B cell (primary cell): ENCODE measurements around the gene UBAC2. TPM values are rescaled to one million over a fixed set of nuclear protein-coding genes. Genes with fewer than 3 reads are reported as not detected.

Experiments
- ATAC-seq: fragments of 200-7000 bp; cut with Tn5 transposase; one replicate; pipeline ENCODE4 v1.10.0; 2021; ENCODE audit warnings: low read depth, mild to moderate bottlenecking, moderate number of reproducible peaks, moderate library complexity
- CTCF ChIA-PET: fragments of 350-600 bp; sonication (Branson Sonifier 250); formaldehyde crosslinking; loops from one replicate; lab custom pipeline; 2021; ENCODE audit warnings: antibody characterized with exemption, inconsistent platforms; lab: Charles Lee
- POLR2A ChIA-PET: fragments of 350-600 bp; sonication (Branson Sonifier 250); formaldehyde crosslinking; loops from one replicate; lab custom pipeline; 2021; ENCODE audit warnings: antibody characterized with exemption; lab: Charles Lee
- DNase-seq: peaks from one replicate; pipeline ENCODE4 v3.0.0; 2013
- H2AFZ ChIP-seq: 2 replicates; pipeline ENCODE4 v1.6.1; 2012; ENCODE audit warnings: mild to moderate bottlenecking, low read depth, low read length; ENCODE audit not compliant: insufficient read depth, poor library complexity, severe bottlenecking
- H3K27ac ChIP-seq, 2 donors: 1 replicate in 1 of 2; 2 replicates in 1 of 2; pipeline ENCODE4 v1.5.1; 2012 to 2013; ENCODE audit warnings: low read length in 2 of 2, mild to moderate bottlenecking in 2 of 2, moderate library complexity in 1 of 2
- H3K27me3 ChIP-seq, 4 experiments: fragments of 200-600 bp in 1 of 4; sonication (generic) in 1 of 4; replicated peaks in 1 of 4; 1 replicate in 2 of 4; 2 replicates in 2 of 4; pipeline versions ENCODE4 v1.6.1 to v1.7.0; 2013 to 2016; ENCODE audit warnings: low read length in 3 of 4, mild to moderate bottlenecking in 2 of 4, mixed read lengths in 1 of 4, moderate library complexity in 1 of 4; ENCODE audit not compliant: insufficient read depth in 4 of 4, control insufficient read depth in 3 of 4; ENCODE audit errors: control extremely low read depth in 1 of 4
- H3K36me3 ChIP-seq, 2 experiments: replicated peaks in 1 of 2; 1 replicate in 1 of 2; 2 replicates in 1 of 2; pipeline versions ENCODE4 v1.6.1 to v1.7.1; 2013; ENCODE audit warnings: low read length in 1 of 2; ENCODE audit not compliant: insufficient read depth in 2 of 2, control insufficient read depth in 1 of 2; ENCODE audit errors: control extremely low read depth in 1 of 2, extremely low read depth in 1 of 2
- H3K4me1 ChIP-seq, 2 donors: fragments of 200-600 bp in 1 of 2; sonication (generic) in 1 of 2; 1 replicate in 1 of 2; 2 replicates in 1 of 2; pipeline versions ENCODE4 v1.5.1 to v1.6.1; 2013 to 2017; ENCODE audit warnings: low read length in 2 of 2; ENCODE audit not compliant: control insufficient read depth in 2 of 2, insufficient read depth in 2 of 2
- H3K4me2 ChIP-seq: replicated peaks from 2 replicates; pipeline ENCODE3; 2012; ENCODE audit warnings: mild to moderate bottlenecking, low read depth, low read length; ENCODE audit not compliant: poor library complexity, severe bottlenecking
- H3K4me3 ChIP-seq, 5 experiments: fragments of 200-600 bp in 1 of 5; sonication (generic) in 1 of 5; 1 replicate in 3 of 5; 2 replicates in 2 of 5; pipeline versions ENCODE4 v1.5.1 to v1.7.0; 2011 to 2016; ENCODE audit warnings: low read length in 4 of 5, mild to moderate bottlenecking in 4 of 5, low read depth in 2 of 5, control low read depth in 1 of 5, moderate library complexity in 1 of 5; ENCODE audit not compliant: insufficient read depth in 1 of 5; ENCODE audit errors: control extremely low read depth in 1 of 5, extremely low read depth in 1 of 5
- H3K79me2 ChIP-seq: fragments of 200-600 bp; sonication (generic); one replicate; pipeline ENCODE4 v1.6.0; 2016; ENCODE audit warnings: low read length; ENCODE audit not compliant: control insufficient read depth, insufficient read depth
- H3K9ac ChIP-seq: fragments of 200-600 bp; sonication (generic); 2 replicates; pipeline ENCODE4 v1.6.1; 2017; ENCODE audit warnings: mild to moderate bottlenecking, low read length, moderate library complexity
- H3K9me3 ChIP-seq, 3 donors: one replicate each; pipeline versions ENCODE4 v1.6.1 to v1.7.1; 2013; ENCODE audit warnings: low read length in 2 of 3; ENCODE audit not compliant: control insufficient read depth in 2 of 3, insufficient read depth in 1 of 3; ENCODE audit errors: control extremely low read depth in 1 of 3
- H4K20me1 ChIP-seq: 2 replicates; pipeline ENCODE4 v1.6.0; 2012; ENCODE audit warnings: mild to moderate bottlenecking, low read length; ENCODE audit not compliant: insufficient read depth, control insufficient read depth, poor library complexity, severe bottlenecking
- H3K27ac Mint-ChIP-seq: one replicate; pipeline ENCODE4 v1.8.0; 2021; ENCODE audit warnings: mixed read lengths
- H3K27me3 Mint-ChIP-seq: one replicate; pipeline ENCODE4 v1.8.0; 2021; ENCODE audit warnings: mixed read lengths
- H3K4me1 Mint-ChIP-seq: one replicate; pipeline ENCODE4 v1.8.0; 2021; ENCODE audit warnings: mixed read lengths
- H3K4me3 Mint-ChIP-seq: one replicate; pipeline ENCODE4 v1.8.0; 2021; ENCODE audit warnings: mixed read lengths
- H3K9me3 Mint-ChIP-seq: one replicate; pipeline ENCODE4 v1.8.0; 2022; ENCODE audit warnings: mixed read lengths; ENCODE audit not compliant: insufficient read depth
- CTCF ChIP-seq: fragments of 200-600 bp; IDR thresholded peaks from one replicate; pipeline ENCODE4 v1.8.0; 2022; ENCODE audit warnings: antibody characterized with exemption, mild to moderate bottlenecking
- EZH2 ChIP-seq: IDR thresholded peaks from 2 replicates; pipeline ENCODE4 v1.6.1; 2012; ENCODE audit warnings: borderline replicate concordance, low read depth, mild to moderate bottlenecking, moderate library complexity, low read length; ENCODE audit not compliant: insufficient read depth, poor library complexity, severe bottlenecking
- WGBS: methylation state at CpG from one replicate; pipeline ENCODE4 v1.1.5; 2013; ENCODE audit warnings: missing lambda C conversion rate; ENCODE audit not compliant: insufficient coverage; 5-methylcytosine and 5-hydroxymethylcytosine counted together
- intact Hi-C: fragments of 100-400 bp; cut with micrococcal nuclease; formaldehyde crosslinking; loops from one replicate; pipeline ENCODE4 v1.10.0; 2022
- polyA plus RNA-seq: library from polyadenylated mRNA; depleted of rRNA; stranded (reverse); fragments of >200 nt; gene quantifications from 2 replicates; pipeline ENCODE4 v1.2.3, GENCODE V29; 2012
- total RNA-seq, 2 donors: library from RNA; stranded (reverse); fragments of 120-200 nt in 1 of 2; gene quantifications; 1 replicate in 1 of 2; 2 replicates in 1 of 2; pipeline versions ENCODE4 v1.2.3 to v1.2.4, GENCODE V29; 2013 to 2022

Gene UBAC2
- total and polyA plus RNA-seq, 2 donors (not counting 1 experiment from before 2014, with no cell fraction given), result 56.3 to 60.8 TPM

GRCh38 chr13:99217461-99218110 is 16.9 kb downstream of the UBAC2 start:
- H3K27me3 Mint-ChIP-seq, result no peaks in the 10 kb centered on the region
- DNase-seq, result no peak
- H3K4me3 Mint-ChIP-seq, result peak overlapping the region; percentile 33
- H3K4me1 Mint-ChIP-seq, result peaks cover 74% of the 10 kb centered on the region
- WGBS, result 30% methylated on average over 18 of the region's 20 CpGs
- H3K4me3 ChIP-seq, result peak overlapping the region in 1 of 5 experiments; percentile 4
- no peak overlapping the region for H3K27ac ChIP-seq
- H3K9ac ChIP-seq, result no peak overlapping the region
- H3K36me3 ChIP-seq, result peaks cover 1 to 8% of the 10 kb centered on the region in 2 experiments
- no peak for ATAC-seq
- POLR2A ChIA-PET, result interaction anchor here (0.6 to 2.0 kb wide), 2 partner anchors 13 to 663 kb away, joined by 3 to 6 read pairs; no protein-coding TSS in a partner anchor
- no peaks in the 10 kb centered on the region for H3K27me3 ChIP-seq
- H3K4me1 ChIP-seq, result peaks cover 68 to 72% of the 10 kb centered on the region in 2 donors
- no peak for TF ChIP-seq CTCF
- no peak for TF ChIP-seq EZH2
- peak overlapping the region; percentile 56 for H3K4me2 ChIP-seq
- H3K79me2 ChIP-seq, result peaks cover 99% of the 10 kb centered on the region
- peak overlapping the region; percentile 47 for H2AFZ ChIP-seq
- no peaks in the 10 kb centered on the region for H3K9me3 Mint-ChIP-seq
- peak overlapping the region; percentile 59 for H3K27ac Mint-ChIP-seq
- no peaks in the 10 kb centered on the region for H3K9me3 ChIP-seq
- CTCF ChIA-PET, result interaction anchor here (0.7 to 1.7 kb wide), 3 partner anchors 13 to 52 kb away, joined by 3 to 7 read pairs (median 4); no protein-coding TSS in a partner anchor
- H4K20me1 ChIP-seq, result peaks cover 86% of the 10 kb centered on the region
- intact Hi-C loops, result no loop called here

GRCh38 chr13:99218126-99218525 is 17.5 kb downstream of the UBAC2 start:
- no peak overlapping the region for H2AFZ ChIP-seq
- peak overlapping the region; percentile 13 for H3K4me3 Mint-ChIP-seq
- no peak overlapping the region for H3K27ac ChIP-seq
- peaks cover 68 to 77% of the 10 kb centered on the region in 2 donors for H3K4me1 ChIP-seq
- H4K20me1 ChIP-seq, result peaks cover 86% of the 10 kb centered on the region
- ChIA-PET CTCF (interaction anchor here (0.8 to 1.7 kb wide), 6 partner anchors 14 to 218 kb away, joined by 3 to 7 read pairs (median 4); partner anchors contain the start of gene UBAC2), POLR2A (interaction anchor here (2.0 kb wide), 1 partner anchor 13 kb away, joined by 6 read pairs; no protein-coding TSS in a partner anchor)
- H3K4me2 ChIP-seq, result peak overlapping the region; percentile 35
- H3K9me3 Mint-ChIP-seq, result no peaks in the 10 kb centered on the region
- intact Hi-C loops, result no loop called here
- H3K9me3 ChIP-seq, result no peaks in the 10 kb centered on the region
- no peak overlapping the region for H3K9ac ChIP-seq
- H3K79me2 ChIP-seq, result peaks cover 99% of the 10 kb centered on the region
- TF ChIP-seq EZH2 (no peak), CTCF (no peak)
- ATAC-seq (no peak), DNase-seq (no peak)
- no peak overlapping the region for H3K4me3 ChIP-seq
- no peaks in the 10 kb centered on the region for H3K27me3 ChIP-seq
- H3K27me3 Mint-ChIP-seq, result no peaks in the 10 kb centered on the region
- H3K27ac Mint-ChIP-seq, result peak overlapping the region; percentile 41
- H3K4me1 Mint-ChIP-seq, result peaks cover 76% of the 10 kb centered on the region
- H3K36me3 ChIP-seq, result peaks cover 1 to 8% of the 10 kb centered on the region in 2 experiments
